DOHH2 (cell line): ENCODE measurements around the gene DCHS2.

ENCODE experiments used
- H3F3A ChIP-seq: fragments of 200-600 bp; sonication (generic), shearing (Covaris generic); 2 replicates; pipeline ENCODE4 v1.6.0; 2016; ENCODE audit warnings: antibody characterized with exemption, mild to moderate bottlenecking; ENCODE audit not compliant: control insufficient read depth, insufficient read depth
- H3K27ac ChIP-seq: fragments of 200-600 bp; sonication (generic); 2 replicates; pipeline ENCODE4 v1.5.1; 2014; ENCODE audit warnings: low read depth, mild to moderate bottlenecking, low read length, moderate library complexity
- H3K27me3 ChIP-seq: fragments of 200-600 bp; sonication (generic); 2 replicates; pipeline ENCODE4 v1.6.1; 2014; ENCODE audit warnings: mild to moderate bottlenecking, low read length, mixed read lengths; ENCODE audit not compliant: control insufficient read depth
- H3K36me3 ChIP-seq: fragments of 200-600 bp; sonication (generic); 2 replicates; pipeline ENCODE4 v1.6.1; 2014; ENCODE audit warnings: mild to moderate bottlenecking, low read length, moderate library complexity, mixed read lengths; ENCODE audit not compliant: control insufficient read depth
- H3K4me1 ChIP-seq: fragments of 200-600 bp; sonication (generic); 2 replicates; pipeline ENCODE4 v1.6.1; 2014; ENCODE audit warnings: mild to moderate bottlenecking, low read length, mixed read lengths; ENCODE audit not compliant: control insufficient read depth
- H3K4me2 ChIP-seq: fragments of 200-600 bp; sonication (generic); 2 replicates; pipeline ENCODE4 v1.6.0; 2014; ENCODE audit warnings: mild to moderate bottlenecking, low read length, moderate library complexity
- H3K4me3 ChIP-seq: fragments of 200-600 bp; sonication (generic); 2 replicates; pipeline ENCODE4 v1.5.1; 2014; ENCODE audit warnings: mild to moderate bottlenecking, low read length, mixed read lengths
- H3K79me2 ChIP-seq: fragments of 200-600 bp; sonication (generic); 2 replicates; pipeline ENCODE4 v1.6.1; 2014; ENCODE audit warnings: mild to moderate bottlenecking, low read length, mixed read lengths; ENCODE audit not compliant: control insufficient read depth
- H3K9me2 ChIP-seq: fragments of 200-600 bp; sonication (generic); replicated peaks from 2 replicates; pipeline ENCODE4 v1.6.1; 2014; ENCODE audit warnings: mild to moderate bottlenecking, low read length, mixed read lengths; ENCODE audit not compliant: control insufficient read depth
- H3K9me3 ChIP-seq: fragments of 200-600 bp; sonication (generic); 2 replicates; pipeline ENCODE4 v1.6.1; 2014; ENCODE audit warnings: antibody characterized with exemption, low read length, mixed read lengths; ENCODE audit not compliant: control insufficient read depth, insufficient read depth
- H4K20me1 ChIP-seq: fragments of 200-600 bp; sonication (generic); 2 replicates; pipeline ENCODE4 v1.6.0; 2014; ENCODE audit warnings: low read depth, mild to moderate bottlenecking, antibody characterized with exemption, low read length, moderate library complexity; ENCODE audit not compliant: control insufficient read depth, insufficient read depth
- CTCF ChIP-seq: fragments of 200-600 bp; sonication (generic); IDR thresholded peaks from one replicate; pipeline ENCODE4 v1.5.1; 2014; ENCODE audit warnings: antibody characterized with exemption, mild to moderate bottlenecking, low read depth, low read length; ENCODE audit not compliant: poor library complexity, severe bottlenecking
- EZH2phosphoT487 ChIP-seq: fragments of 200-600 bp; sonication (generic); IDR thresholded peaks from 2 replicates; pipeline ENCODE4 v1.6.1; 2017; ENCODE audit warnings: borderline replicate concordance, mild to moderate bottlenecking, antibody characterized with exemption, low read length, moderate library complexity, mixed read lengths

The DCHS2 gene

DNA sequence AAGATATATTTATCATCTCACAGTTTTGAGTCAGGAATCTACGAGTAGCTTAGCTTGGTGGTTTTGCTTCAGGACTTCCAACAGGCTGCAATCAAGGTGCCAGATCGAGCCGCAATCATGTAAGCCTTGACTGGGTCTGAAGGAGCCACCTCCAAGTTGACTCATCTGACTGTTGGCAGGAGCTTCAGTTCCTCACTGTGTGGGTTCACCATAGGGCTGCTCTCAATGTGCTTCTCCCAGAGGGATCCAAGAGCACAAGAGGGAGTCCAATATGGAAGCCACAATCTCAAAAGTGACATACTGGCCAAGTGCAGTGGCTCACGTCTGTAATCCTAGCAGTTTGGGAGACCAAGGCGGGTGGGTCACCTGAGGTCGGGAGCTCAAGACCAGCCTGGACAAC is 26.5 kb downstream of the DCHS2 start:
- H4K20me1 ChIP-seq, result no peaks in the 10 kb centered on the region
- H3K4me1 ChIP-seq, result no peaks in the 10 kb centered on the region
- H3K4me3 ChIP-seq, result no peak overlapping the region
- H3K9me3 ChIP-seq, result no peaks in the 10 kb centered on the region
- no peaks in the 10 kb centered on the region for H3K79me2 ChIP-seq
- no peak overlapping the region for H3K27ac ChIP-seq
- no peaks in the 10 kb centered on the region for H3K9me2 ChIP-seq
- H3K36me3 ChIP-seq, result no peaks in the 10 kb centered on the region
- no peak overlapping the region for H3K4me2 ChIP-seq
- peaks cover 4% of the 10 kb centered on the region; the same call in 1 of the 2 replicates for H3K27me3 ChIP-seq
- no peaks in the 10 kb centered on the region for H3F3A ChIP-seq
- TF ChIP-seq CTCF, result no peak
- TF ChIP-seq EZH2phosphoT487, result no peak

DNA sequence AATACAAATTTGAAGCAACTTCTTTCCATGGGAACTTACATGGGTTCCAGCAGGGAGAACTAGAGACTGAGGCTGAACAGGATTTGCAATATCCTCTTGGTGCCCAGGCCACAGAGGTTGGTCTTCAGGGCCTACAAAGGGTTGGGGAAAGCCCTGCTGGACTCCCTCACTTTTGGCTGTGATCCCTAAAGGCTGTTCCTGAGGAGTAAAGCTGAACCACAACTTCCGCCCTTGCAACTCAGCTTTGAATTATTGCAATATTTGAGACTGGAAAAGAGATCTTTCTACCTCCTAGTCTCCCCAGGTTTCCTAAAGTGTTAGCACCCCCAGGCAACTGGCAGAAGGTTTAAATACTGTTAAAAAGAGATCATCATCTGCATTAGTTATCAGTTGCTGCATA is 26.9 kb downstream of the DCHS2 start:
- H3K36me3 ChIP-seq, result no peaks in the 10 kb centered on the region
- no peaks in the 10 kb centered on the region for H3K9me2 ChIP-seq
- H3K4me1 ChIP-seq, result no peaks in the 10 kb centered on the region
- H3F3A ChIP-seq, result no peaks in the 10 kb centered on the region
- H4K20me1 ChIP-seq, result no peaks in the 10 kb centered on the region
- no peak overlapping the region for H3K27ac ChIP-seq
- no peak for TF ChIP-seq EZH2phosphoT487
- no peak overlapping the region for H3K4me3 ChIP-seq
- no peak overlapping the region for H3K4me2 ChIP-seq
- H3K9me3 ChIP-seq, result no peaks in the 10 kb centered on the region
- peaks cover 3% of the 10 kb centered on the region; the same call in 1 of the 2 replicates for H3K27me3 ChIP-seq
- no peaks in the 10 kb centered on the region for H3K79me2 ChIP-seq

- no peaks in the 10 kb centered on the region for H3K79me2 ChIP-seq
- H3K9me3 ChIP-seq, result no peaks in the 10 kb centered on the region
- TF ChIP-seq CTCF (no peak), EZH2phosphoT487 (no peak)
- H3F3A ChIP-seq, result no peaks in the 10 kb centered on the region
- no peaks in the 10 kb centered on the region for H3K4me1 ChIP-seq
- H3K4me3 ChIP-seq, result no peak overlapping the region
- no peaks in the 10 kb centered on the region for H3K9me2 ChIP-seq
- no peak overlapping the region for H3K27ac ChIP-seq
- no peaks in the 10 kb centered on the region for H4K20me1 ChIP-seq
- no peaks in the 10 kb centered on the region for H3K27me3 ChIP-seq
- no peaks in the 10 kb centered on the region for H3K36me3 ChIP-seq
- no peak overlapping the region for H3K4me2 ChIP-seq
These were observed 29.4 kb downstream of the DCHS2 start for GRCh38 chr4:154462081-154462810.

DNA sequence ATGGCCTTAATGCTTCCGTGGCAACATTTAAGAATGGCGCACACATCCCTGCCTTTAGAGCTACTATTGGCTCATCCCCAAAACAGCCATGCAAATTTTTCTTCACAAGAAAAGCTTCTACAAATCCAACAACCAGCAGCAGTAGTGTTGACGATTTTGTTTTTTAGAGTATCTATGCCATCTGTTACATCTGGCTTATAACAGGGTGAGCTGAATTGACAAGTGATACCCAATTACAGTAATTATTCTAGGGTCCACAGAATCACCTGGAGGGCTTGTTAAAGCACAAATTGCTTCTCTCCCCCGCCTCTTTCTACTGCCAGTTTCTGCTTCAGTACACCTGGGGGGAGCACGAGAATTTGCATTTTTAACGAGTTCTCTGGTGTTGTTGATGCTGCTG is 34.1 kb downstream of the DCHS2 start:
- no peak overlapping the region for H3K27ac ChIP-seq
- no peaks in the 10 kb centered on the region for H3K36me3 ChIP-seq
- no peak overlapping the region for H3K4me3 ChIP-seq
- no peaks in the 10 kb centered on the region for H3K9me2 ChIP-seq
- no peak overlapping the region for H3K4me2 ChIP-seq
- no peaks in the 10 kb centered on the region for H3K79me2 ChIP-seq
- no peaks in the 10 kb centered on the region for H3K9me3 ChIP-seq
- H3F3A ChIP-seq, result no peaks in the 10 kb centered on the region
- H4K20me1 ChIP-seq, result no peaks in the 10 kb centered on the region
- TF ChIP-seq CTCF, result no peak
- TF ChIP-seq EZH2phosphoT487, result no peak
- no peaks in the 10 kb centered on the region for H3K4me1 ChIP-seq
- H3K27me3 ChIP-seq, result no peaks in the 10 kb centered on the region
